Measurements from ENCODE around the gene MRPL49. TPM values are rescaled to one million over a fixed set of nuclear protein-coding genes. Genes with fewer than 3 reads are reported as not detected.

Gene MRPL49
- total RNA-seq, 1 experiment from 2014 or later: 74.4 TPM

DNA sequence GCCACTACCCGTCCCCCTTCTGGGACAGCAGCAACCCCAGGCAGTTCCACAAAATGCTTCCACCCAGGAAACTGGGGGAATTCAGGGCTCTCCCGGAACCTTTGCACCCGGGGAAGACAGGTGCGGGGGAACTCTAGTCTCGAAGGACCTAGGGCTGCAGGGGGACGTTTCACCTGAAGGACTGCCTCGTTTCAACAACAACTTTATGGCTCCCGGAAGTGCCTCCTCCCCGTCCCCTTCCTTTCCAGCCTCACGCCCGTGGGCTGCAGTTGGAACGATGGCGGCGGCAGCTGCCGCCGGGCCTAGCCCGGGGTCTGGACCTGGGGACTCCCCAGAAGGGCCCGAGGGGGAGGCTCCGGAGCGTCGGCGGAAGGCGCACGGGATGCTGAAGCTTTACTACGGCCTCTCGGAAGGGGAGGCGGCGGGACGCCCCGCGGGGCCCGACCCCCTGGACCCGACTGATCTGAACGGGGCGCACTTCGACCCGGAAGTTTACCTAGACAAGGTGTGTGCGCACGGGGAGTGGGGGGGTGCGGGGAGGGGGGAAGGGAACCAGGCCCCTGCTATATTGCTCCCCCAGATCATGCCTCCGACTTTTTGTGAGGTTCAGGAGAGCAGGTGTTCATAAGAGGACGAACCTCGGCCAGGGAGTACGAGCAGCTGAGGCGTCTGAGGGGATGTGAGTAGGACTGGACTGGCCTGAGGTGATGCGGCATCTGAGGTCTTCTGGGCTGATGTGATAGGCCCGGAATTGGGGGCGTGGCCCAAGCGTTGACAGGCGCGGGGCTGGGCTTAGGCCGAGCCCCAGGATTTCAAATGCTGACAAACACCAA lies 25.9 kb upstream of the MRPL49 start, which contains the start of gene VPS51:
Gene VPS51 (plus strand): TSS at position 241 of the 833 bp plus-strand sequence. CDS start 37 bp downstream, at position 278.
- peak; percentile 87 for DNase-seq
- Histone ChIP-seq H3K36me3 (peaks cover 10% of the 10 kb centered on the region; the same call in 1 of the 2 replicates), H3K9me3 (no peaks in the 10 kb centered on the region), H3K27me3 (no peaks in the 10 kb centered on the region), H3K4me3 (peak within 1 kb of the TSS; percentile 91)

DNA sequence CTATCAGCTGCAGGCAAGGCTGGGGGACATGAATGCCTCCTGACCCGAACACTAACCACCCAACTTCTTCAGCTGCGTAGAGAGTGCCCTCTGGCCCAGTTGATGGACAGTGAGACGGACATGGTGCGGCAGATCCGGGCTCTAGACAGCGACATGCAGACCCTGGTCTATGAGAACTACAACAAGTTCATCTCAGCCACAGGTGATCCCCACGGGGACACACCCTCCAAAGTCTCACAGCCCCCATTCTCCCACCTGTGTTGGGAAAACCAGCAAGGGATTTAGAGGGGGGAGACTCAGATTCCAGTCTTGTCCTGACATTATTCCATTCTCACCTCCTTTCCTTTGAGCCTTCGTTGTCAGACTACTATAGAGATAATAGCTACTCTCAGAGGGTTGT lies 25.2 kb upstream of the MRPL49 start:
- H3K9me3 ChIP-seq: no peaks in the 10 kb centered on the region
- no peak for DNase-seq

DNA sequence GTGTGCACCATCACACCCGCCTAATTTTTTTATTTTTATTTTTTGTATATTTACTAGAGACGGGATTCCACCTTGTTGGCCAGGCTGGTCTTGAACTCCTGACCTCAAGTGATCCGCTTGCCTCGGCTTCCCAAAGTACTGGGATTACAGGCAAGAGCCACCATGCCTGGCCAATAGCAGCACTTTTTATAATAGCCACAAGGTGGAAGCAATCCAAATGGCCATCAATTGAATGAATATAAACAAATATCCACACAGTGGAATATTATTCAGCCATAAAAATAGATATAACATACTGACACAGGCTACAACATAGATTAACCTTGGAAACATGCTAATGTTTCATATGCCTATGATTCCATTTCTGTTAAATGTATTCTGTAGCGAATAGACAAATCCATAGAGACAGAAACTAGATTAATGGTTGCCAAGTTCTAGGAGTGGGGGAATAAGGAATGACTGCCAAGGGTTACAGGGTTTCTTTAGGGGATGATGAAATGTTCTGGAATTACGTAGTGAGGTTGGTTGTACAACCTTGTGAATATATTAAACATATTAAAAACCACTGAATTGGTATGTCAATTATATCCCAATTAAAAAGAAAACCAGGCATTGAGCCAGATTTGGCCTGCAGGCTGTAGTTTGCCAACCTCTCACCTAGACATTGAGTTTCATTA lies 21.3 kb upstream of the MRPL49 start:
- no peak for DNase-seq
- no peaks in the 10 kb centered on the region for H3K27me3 ChIP-seq
- no peak overlapping the region for H3K4me3 ChIP-seq
- no peaks in the 10 kb centered on the region for H3K9me3 ChIP-seq
- peaks cover 10% of the 10 kb centered on the region for H3K36me3 ChIP-seq

More for the DNA sequence above, 25.2 kb upstream of the MRPL49 start:
- H3K27me3 ChIP-seq: no peaks in the 10 kb centered on the region
- peak overlapping the region; percentile 91 for H3K4me3 ChIP-seq
- H3K36me3 ChIP-seq: peaks cover 10% of the 10 kb centered on the region; the same call in 1 of the 2 replicates

DNA sequence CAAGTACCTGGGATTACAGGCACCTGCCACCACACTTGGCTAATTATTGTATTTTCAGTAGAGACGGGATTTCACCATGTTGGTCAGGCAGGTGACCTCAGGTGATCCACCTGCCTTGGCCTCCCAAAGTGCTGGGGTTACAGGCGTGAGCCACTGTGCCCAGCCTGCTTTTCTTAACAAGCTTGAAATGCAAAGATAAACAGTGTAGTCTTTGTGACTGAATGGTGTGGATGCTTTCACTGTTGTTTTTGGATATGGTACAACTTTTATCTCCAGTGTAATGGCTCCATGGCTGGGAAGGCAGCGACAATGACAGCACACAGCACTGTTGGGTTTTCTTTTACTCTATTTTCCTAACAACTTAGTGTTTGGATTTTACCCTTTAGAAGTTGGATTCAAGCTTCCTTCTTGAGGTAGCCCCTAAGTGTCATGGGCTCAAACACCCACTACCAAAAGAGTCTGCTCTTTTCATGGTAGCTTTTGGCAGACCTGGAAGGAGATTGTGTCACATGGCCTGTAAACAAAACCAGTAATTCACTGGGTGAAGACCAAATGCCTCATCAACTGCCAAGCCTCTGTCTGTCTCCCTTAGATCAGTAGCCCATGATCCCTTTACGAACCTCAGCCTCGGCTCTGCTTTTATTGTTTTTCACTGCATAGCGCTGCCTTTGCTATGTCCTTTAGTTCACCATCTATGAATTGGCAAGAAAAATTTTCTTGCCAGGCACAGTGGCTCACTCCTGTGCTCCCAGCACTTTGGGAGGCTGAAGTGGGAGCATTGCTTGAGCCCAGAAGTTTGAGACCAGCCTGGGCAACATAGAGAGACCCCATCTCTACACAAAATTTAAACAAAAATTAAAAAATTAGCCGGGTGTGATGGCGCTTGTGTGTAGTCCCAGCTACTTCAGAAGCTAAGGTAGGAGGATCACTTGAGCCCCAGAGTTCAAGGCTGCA lies 19.7 kb upstream of the MRPL49 start:
- H3K36me3 ChIP-seq: peaks cover 10% of the 10 kb centered on the region
- H3K9me3 ChIP-seq: no peaks in the 10 kb centered on the region
- DNase-seq: peak; percentile 56
- H3K4me3 ChIP-seq: no peak overlapping the region
- no peaks in the 10 kb centered on the region for H3K27me3 ChIP-seq

DNA sequence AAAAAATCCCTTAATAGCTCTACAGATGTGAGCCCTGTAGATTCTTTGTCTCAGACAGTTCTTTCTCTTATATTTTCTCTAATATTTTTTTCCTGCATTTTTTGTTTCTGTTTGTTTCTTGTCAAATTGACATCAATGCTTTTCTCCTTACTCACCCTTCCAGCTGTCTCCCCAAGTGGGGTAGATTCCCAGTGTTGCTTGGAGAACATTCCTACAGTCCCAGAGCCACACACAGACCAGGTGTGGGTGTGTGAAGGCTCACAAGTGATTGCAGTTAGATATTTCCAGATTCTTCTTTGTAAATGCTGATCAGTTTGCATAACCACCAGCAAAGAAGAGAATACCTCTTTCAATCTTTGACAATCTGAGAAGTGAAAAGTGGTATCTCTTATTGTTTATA lies 18.6 kb upstream of the MRPL49 start:
- Histone ChIP-seq H3K9me3 (no peaks in the 10 kb centered on the region), H3K36me3 (peaks cover 8% of the 10 kb centered on the region), H3K4me3 (no peak overlapping the region), H3K27me3 (no peaks in the 10 kb centered on the region)
- DNase-seq: no peak

DNA sequence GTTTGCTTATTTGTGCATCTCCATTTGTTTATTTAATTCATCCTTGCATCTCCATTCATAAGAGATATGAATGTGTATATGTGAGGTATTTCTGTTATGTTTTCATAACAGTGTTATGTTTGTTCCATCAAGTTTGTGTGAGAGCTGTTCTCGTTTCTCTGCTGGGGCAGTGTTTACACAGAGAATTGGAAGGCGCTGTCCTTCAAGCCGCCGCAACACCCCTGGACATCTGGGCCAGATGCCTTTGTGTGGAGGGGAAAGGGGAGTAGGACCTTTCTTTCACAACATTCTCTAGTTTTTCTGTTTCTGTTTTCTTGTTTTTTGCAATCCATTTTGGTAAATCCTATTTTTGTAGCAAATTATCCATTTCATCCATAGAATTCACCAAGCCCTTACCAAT lies 17.5 kb upstream of the MRPL49 start:
- Histone ChIP-seq H3K9me3 (no peaks in the 10 kb centered on the region), H3K36me3 (peaks cover 3% of the 10 kb centered on the region), H3K27me3 (no peaks in the 10 kb centered on the region), H3K4me3 (no peak overlapping the region)
- DNase-seq: no peak

DNA sequence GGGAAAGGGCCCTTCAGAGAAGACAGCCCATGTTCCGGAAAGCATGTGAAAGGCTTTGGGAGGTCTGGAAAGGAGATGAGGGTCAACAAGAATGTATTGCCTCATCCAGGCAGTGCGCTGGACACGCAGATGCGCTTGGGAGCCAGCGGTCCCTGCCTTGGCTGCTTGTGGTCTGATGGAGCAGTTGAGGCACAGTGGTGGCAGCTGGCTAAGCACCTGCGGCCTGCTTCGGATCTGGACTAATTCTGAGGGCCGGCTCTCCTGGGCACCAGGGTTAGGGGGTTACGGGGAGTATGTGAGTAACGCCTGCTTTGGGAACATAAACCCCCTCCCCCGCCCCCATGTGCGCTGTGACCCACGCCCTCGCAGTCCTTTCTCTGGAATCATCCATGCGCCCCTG lies 15.0 kb upstream of the MRPL49 start:
- Histone ChIP-seq H3K27me3 (no peaks in the 10 kb centered on the region), H3K4me3 (no peak overlapping the region), H3K36me3 (peaks cover 8% of the 10 kb centered on the region), H3K9me3 (no peaks in the 10 kb centered on the region)
- DNase-seq: no peak

DNA sequence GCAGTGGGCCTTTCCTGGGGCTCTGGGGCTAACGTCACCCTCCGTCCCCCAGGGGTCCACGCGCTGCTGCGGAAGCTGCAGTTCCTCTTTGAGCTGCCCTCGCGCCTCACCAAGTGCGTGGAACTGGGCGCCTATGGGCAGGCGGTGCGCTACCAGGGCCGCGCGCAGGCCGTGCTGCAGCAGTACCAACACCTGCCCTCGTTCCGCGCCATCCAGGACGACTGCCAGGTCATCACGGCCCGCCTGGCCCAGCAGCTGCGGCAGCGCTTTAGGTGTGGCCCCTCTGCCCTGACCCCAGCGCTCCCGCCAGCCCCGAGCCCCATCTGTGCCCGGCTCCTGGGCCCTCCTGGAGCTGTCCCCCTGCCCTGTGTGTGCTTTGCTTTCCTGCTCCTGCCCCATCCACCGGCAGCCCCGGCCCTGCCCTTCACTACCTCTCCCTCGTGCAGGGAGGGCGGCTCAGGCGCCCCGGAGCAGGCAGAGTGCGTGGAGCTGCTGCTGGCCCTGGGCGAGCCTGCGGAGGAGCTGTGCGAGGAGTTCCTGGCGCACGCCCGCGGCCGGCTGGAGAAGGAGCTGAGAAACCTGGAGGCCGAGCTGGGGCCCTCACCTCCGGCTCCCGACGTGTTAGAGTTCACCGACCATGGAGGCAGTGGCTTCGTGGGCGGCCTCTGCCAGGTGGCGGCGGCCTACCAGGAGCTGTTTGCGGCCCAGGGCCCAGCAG lies 14.2 kb upstream of the MRPL49 start:
- no peaks in the 10 kb centered on the region for H3K9me3 ChIP-seq
- DNase-seq: no peak
- H3K27me3 ChIP-seq: no peaks in the 10 kb centered on the region
- H3K36me3 ChIP-seq: peaks cover 8% of the 10 kb centered on the region
- no peak overlapping the region for H3K4me3 ChIP-seq

DNA sequence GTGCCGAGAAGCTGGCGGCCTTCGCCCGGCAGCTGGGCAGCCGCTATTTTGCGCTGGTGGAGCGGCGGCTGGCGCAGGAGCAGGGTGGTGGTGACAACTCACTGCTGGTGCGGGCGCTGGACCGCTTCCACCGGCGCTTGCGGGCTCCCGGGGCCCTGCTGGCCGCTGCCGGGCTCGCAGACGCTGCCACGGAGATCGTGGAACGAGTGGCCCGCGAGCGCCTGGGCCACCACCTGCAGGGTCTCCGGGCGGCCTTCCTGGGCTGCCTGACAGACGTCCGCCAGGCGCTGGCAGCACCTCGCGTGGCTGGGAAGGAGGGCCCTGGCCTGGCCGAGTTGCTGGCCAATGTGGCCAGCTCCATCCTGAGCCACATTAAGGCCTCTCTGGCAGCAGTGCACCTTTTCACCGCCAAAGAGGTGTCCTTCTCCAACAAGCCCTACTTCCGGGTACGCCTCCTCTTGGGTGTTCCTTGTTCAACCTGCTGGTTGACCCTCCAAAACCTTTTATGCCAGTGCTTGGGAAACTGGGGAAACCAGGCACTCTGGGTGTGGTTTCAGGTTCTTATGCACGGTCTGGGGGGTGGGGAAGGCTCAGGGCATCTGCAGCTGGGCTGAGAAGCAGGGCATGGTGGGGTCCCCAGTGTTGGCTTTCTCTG lies 13.5 kb upstream of the MRPL49 start:
- Histone ChIP-seq H3K4me3 (no peak overlapping the region), H3K36me3 (peaks cover 8% of the 10 kb centered on the region), H3K9me3 (no peaks in the 10 kb centered on the region), H3K27me3 (no peaks in the 10 kb centered on the region)
- no peak for DNase-seq

DNA sequence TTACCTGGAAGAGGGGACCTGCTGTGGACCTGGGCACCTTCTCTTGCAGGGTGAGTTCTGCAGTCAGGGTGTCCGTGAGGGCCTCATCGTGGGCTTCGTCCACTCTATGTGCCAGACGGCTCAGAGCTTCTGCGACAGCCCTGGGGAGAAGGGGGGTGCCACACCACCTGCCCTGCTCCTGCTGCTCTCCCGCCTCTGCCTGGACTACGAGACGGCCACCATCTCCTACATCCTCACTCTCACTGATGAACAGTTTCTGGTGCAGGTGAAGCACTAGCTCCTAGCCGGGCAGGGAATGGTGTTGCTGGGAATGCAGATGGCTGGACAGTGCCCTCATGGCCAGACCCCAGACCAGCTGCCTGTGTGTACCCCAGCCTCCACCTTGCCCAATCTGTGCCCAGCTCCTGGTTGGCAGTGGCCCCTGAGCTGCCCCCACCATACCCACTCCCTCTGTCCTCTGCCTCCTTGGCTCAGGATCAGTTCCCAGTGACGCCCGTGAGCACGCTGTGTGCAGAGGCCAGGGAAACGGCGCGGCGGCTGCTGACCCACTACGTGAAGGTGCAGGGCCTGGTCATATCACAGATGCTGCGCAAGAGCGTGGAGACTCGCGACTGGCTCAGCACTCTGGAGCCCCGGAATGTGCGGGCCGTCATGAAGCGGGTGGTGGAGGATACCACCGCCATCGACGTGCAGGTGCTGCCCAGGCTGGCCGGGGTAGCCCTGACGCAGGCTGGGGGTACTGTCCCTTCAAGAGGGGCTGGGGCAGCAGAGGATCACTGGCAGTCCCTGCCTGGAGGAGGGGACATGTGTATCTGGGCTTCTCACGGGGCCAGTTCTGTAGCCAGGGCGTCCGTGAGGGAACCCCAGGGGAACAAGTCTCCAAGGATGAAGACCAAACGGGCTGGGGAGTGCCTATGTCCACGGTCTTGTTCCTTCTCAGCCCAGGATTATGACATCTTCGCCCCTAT lies 12.6 kb upstream of the MRPL49 start:
- DNase-seq: no peak
- H3K36me3 ChIP-seq: peaks cover 8% of the 10 kb centered on the region
- no peaks in the 10 kb centered on the region for H3K27me3 ChIP-seq
- no peak overlapping the region for H3K4me3 ChIP-seq
- H3K9me3 ChIP-seq: no peaks in the 10 kb centered on the region

DNA sequence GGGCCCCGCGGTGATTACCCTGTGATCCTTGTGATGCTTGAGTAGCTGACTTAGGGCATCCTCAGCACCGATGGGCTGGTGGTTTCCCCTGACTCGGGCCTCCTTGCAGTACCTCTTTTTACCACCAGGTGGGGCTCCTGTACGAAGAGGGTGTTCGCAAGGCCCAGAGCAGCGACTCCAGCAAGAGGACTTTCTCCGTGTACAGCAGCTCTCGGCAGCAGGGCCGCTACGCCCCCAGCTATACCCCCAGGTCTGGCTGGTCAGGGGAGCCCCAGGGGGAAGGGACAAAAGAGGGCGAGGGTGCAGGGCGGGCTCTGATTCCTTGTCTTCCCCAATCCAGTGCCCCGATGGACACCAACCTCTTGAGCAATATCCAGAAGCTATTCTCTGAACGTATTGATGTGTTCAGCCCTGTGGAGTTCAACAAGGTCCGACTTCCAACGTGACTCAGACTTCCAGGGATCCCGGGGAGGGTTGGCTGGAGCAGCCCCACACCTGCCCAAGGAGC lies 11.7 kb upstream of the MRPL49 start:
- Histone ChIP-seq H3K27me3 (no peaks in the 10 kb centered on the region), H3K4me3 (no peak overlapping the region), H3K9me3 (no peaks in the 10 kb centered on the region), H3K36me3 (peaks cover 10% of the 10 kb centered on the region)
- DNase-seq: peak; percentile 70

DNA sequence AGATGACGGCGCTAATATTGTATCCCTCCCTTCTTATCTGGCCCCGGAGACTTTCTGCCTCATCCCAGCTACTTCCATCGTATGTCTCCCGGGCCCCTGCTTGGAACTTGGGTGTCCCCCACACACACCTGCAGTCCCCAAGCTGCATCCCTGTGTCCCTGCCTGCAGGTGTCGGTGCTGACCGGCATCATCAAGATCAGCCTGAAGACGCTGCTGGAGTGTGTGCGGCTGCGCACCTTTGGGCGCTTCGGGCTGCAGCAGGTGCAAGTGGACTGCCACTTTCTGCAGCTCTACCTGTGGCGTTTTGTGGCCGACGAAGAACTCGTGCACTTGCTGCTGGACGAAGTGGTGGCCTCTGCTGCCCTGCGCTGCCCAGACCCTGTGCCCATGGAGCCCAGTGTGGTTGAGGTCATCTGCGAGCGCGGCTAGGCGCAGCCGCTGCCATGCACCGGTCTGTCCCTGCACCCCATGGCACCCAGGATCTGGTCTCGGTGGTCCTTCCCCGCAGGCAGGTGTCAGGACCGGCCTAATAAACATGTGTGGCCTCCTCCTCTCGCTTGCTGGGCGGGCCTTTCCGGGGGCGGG lies 10.9 kb upstream of the MRPL49 start:
- peaks cover 18% of the 10 kb centered on the region for H3K36me3 ChIP-seq
- no peaks in the 10 kb centered on the region for H3K27me3 ChIP-seq
- no peak for DNase-seq
- no peaks in the 10 kb centered on the region for H3K9me3 ChIP-seq
- H3K4me3 ChIP-seq: no peak overlapping the region

DNA sequence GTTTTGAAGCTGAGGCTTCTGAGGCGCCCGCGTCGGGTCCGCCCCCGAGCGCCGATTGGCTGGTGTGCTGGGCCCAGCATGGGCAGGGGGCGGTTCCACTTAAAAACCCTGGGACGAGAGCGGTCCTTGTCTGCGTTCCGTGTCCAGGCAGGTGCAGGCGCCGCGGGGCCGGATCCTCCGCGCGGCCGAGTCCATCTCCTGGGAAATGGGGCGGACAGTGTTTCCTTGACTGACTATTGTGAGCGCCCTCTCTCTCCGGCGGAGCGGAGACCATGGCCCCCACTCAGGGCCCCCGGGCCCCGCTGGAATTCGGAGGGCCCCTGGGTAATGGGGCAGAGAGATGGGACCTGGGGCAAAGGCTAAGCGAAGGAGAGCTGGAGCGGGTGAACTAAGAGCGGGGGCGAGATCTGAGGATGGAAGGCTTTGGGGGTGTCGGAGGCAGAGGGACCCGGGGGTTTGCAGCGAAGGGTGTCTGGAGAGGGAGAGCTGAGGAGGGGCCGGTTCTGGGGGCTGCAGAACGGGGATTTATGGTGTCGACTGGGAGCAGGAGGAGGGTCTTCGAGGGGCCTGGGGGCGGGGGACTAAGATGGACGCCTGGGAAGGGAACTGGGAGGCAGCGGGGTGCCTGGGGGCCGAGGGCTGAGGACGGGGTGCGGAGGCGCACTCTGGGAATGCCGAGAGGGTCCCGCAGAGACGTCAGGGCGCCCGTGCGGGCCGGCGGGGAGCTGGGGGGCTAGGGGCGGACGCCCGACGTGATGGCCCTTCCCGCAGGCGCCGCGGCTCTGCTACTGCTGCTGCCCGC lies 10.2 kb upstream of the MRPL49 start, which contains the start of gene TM7SF2:
Gene TM7SF2 (plus strand): TSS at position 129 of the 802 bp plus-strand sequence. CDS start 144 bp downstream, at position 273.
- Histone ChIP-seq H3K36me3 (peaks cover 25% of the 10 kb centered on the region), H3K27me3 (no peaks in the 10 kb centered on the region), H3K9me3 (no peaks in the 10 kb centered on the region), H3K4me3 (no peak within 1 kb of the TSS)
- DNase-seq: no peak

Measured in MG63 (cell line).